Naive B cell (primary cell): ENCODE results near the gene IGFN1. TPM values are rescaled to one million over a fixed set of nuclear protein-coding genes. Genes with fewer than 3 reads are reported as not detected.

ENCODE experiments used
- ATAC-seq, 2 donors: fragments of 150-1000 bp; cut with Tn5 transposase; 2 replicates each; pipeline ENCODE4 v1.10.0; 2021; ENCODE audit warnings: low read depth in 2 of 2, mild to moderate bottlenecking in 2 of 2, moderate library complexity in 2 of 2
- DNase-seq: peaks from one replicate; pipeline ENCODE4 v3.0.0; 2022
- H3K27ac Mint-ChIP-seq, 6 donors: one replicate each; pipeline ENCODE4 v1.8.0; 2020 to 2022; ENCODE audit warnings: mild to moderate bottlenecking in 6 of 6, mixed read lengths in 6 of 6, moderate library complexity in 5 of 6, inconsistent platforms in 2 of 6
- H3K27me3 Mint-ChIP-seq, 3 donors: one replicate each; pipeline ENCODE4 v1.8.0; 2021 to 2022; ENCODE audit warnings: mixed read lengths in 3 of 3, mild to moderate bottlenecking in 1 of 3
- H3K36me3 Mint-ChIP-seq, 2 donors: one replicate each; pipeline ENCODE4 v1.8.0; 2020 to 2022; ENCODE audit warnings: mixed read lengths in 2 of 2, inconsistent platforms in 1 of 2, mild to moderate bottlenecking in 1 of 2
- H3K4me1 Mint-ChIP-seq, 3 donors: one replicate each; pipeline ENCODE4 v1.8.0; 2020 to 2022; ENCODE audit warnings: mixed read lengths in 3 of 3, inconsistent platforms in 1 of 3, mild to moderate bottlenecking in 1 of 3, moderate library complexity in 1 of 3
- H3K4me3 Mint-ChIP-seq, 8 donors: one replicate each; pipeline ENCODE4 v1.8.0; 2020 to 2022; ENCODE audit warnings: mild to moderate bottlenecking in 8 of 8, mixed read lengths in 8 of 8, moderate library complexity in 8 of 8, inconsistent platforms in 2 of 8
- H3K9me3 Mint-ChIP-seq, 7 donors: one replicate each; pipeline ENCODE4 v1.8.0; 2020 to 2022; ENCODE audit warnings: mixed read lengths in 7 of 7, mild to moderate bottlenecking in 5 of 7, inconsistent platforms in 2 of 7, moderate library complexity in 1 of 7
- polyA plus RNA-seq, 6 donors: library from polyadenylated mRNA; unstranded; fragments of 300-500 nt; fragmentation: Illumina TruSeq; gene quantifications; one replicate each; pipeline ENCODE4 v1.2.3, GENCODE V29; 2021; ENCODE audit warnings: low read depth in 6 of 6

IGFN1 gene
- polyA plus RNA-seq, 6 donors from 2014 or later: not detected

- Mint-ChIP-seq H3K36me3 (no peaks in the 10 kb centered on the region), H3K27me3 (peaks cover 25 to 43% (median 36%) of the 10 kb centered on the region in 3 donors), H3K4me1 (no peaks in the 10 kb centered on the region), H3K4me3 (no peak overlapping the region), H3K27ac (no peak overlapping the region), H3K9me3 (no peaks in the 10 kb centered on the region)
- ATAC-seq (no peak), DNase-seq (no peak)
These were observed 86.8 kb downstream of the IGFN1 start for GRCh38 chr1:201277441-201277840.

Other genes starting within 250 kb of the IGFN1 start
- gene KIF21B, start 167.1 kb upstream of the IGFN1 start, polyA plus RNA-seq: 1 to 10 TPM; 1.6 to 6.7 (median 2.5) TPM
- gene CACNA1S, start 78.4 kb upstream of the IGFN1 start, polyA plus RNA-seq: not detected
- gene ASCL5, start 63.6 kb upstream of the IGFN1 start, polyA plus RNA-seq: not detected
- 10 to 100 TPM; 24.6 to 43.5 (median 31.4) TPM for gene TMEM9, start 36.4 kb upstream of the IGFN1 start, polyA plus RNA-seq
- not detected for gene PKP1, start 92.7 kb downstream of the IGFN1 start, polyA plus RNA-seq
- gene TNNT2, start 186.9 kb downstream of the IGFN1 start, polyA plus RNA-seq: not detected
- gene LAD1, start 208.5 kb downstream of the IGFN1 start, polyA plus RNA-seq: not detected
- gene TNNI1, start 230.9 kb downstream of the IGFN1 start, polyA plus RNA-seq: not detected